ES-I3 (cell line): ENCODE measurements around the gene PPP6R2.

Source experiments
- H3K36me3 ChIP-seq: 2 replicates; pipeline ENCODE4 v1.6.1; 2013; ENCODE audit warnings: mild to moderate bottlenecking, low read length, control low read depth, moderate library complexity; ENCODE audit not compliant: insufficient read depth
- H3K4me1 ChIP-seq: 2 replicates; pipeline ENCODE4 v1.6.1; 2013; ENCODE audit warnings: mild to moderate bottlenecking, control low read depth, low read length; ENCODE audit not compliant: insufficient read depth
- H3K9ac ChIP-seq: 2 replicates; pipeline ENCODE4 v1.6.1; 2013; ENCODE audit warnings: low read depth, mild to moderate bottlenecking, low read length, moderate library complexity
- H3K9me3 ChIP-seq: 2 replicates; pipeline ENCODE4 v1.6.1; 2013; ENCODE audit warnings: mild to moderate bottlenecking, low read length, moderate library complexity; ENCODE audit not compliant: control insufficient read depth, insufficient read depth

Gene PPP6R2

GRCh38 chr22:50337262-50338041 is 5.7 kb upstream of the PPP6R2 start:
- no peaks in the 10 kb centered on the region for H3K9me3 ChIP-seq
- H3K4me1 ChIP-seq: no peaks in the 10 kb centered on the region
- H3K9ac ChIP-seq: no peak overlapping the region
- H3K36me3 ChIP-seq: no peaks in the 10 kb centered on the region

- Histone ChIP-seq H3K9me3 (no peaks in the 10 kb centered on the region), H3K9ac (no peak overlapping the region), H3K36me3 (no peaks in the 10 kb centered on the region), H3K4me1 (no peaks in the 10 kb centered on the region)
Measured at GRCh38 chr22:50338042-50338573, 5.0 kb upstream of the PPP6R2 start.

DNA sequence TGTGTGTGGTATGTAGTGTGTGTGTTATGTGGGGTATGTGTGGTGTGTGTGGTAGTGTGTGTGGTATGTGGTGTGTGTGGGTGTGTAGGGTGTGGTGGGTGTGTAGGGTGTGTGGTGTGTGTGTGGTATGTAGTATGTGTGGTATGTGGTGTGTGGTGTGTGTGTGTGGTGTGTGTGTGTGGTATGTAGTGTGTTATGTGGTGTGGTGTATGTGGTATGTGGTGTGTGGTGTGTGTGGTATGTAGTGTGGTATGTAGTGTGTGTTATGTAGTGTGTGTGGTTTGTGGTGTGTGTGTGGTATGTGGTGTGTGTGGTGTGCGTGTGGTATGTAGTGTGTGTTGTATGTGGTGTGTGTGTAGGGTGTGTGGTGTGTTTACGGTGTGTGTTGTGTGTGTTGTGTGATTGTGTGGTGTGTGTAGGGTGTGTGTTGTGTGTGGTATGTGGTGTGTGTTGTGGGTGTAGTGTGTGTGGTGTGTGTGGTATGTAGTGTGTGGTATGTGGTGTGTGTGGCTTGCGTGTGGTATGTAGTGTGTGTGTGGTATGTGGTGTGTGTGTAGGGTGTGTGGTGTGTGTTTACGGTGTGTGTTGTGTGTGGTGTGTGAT is 4.2 kb upstream of the PPP6R2 start:
- no peaks in the 10 kb centered on the region for H3K9me3 ChIP-seq
- no peak overlapping the region for H3K9ac ChIP-seq
- H3K36me3 ChIP-seq: no peaks in the 10 kb centered on the region
- H3K4me1 ChIP-seq: no peaks in the 10 kb centered on the region

DNA sequence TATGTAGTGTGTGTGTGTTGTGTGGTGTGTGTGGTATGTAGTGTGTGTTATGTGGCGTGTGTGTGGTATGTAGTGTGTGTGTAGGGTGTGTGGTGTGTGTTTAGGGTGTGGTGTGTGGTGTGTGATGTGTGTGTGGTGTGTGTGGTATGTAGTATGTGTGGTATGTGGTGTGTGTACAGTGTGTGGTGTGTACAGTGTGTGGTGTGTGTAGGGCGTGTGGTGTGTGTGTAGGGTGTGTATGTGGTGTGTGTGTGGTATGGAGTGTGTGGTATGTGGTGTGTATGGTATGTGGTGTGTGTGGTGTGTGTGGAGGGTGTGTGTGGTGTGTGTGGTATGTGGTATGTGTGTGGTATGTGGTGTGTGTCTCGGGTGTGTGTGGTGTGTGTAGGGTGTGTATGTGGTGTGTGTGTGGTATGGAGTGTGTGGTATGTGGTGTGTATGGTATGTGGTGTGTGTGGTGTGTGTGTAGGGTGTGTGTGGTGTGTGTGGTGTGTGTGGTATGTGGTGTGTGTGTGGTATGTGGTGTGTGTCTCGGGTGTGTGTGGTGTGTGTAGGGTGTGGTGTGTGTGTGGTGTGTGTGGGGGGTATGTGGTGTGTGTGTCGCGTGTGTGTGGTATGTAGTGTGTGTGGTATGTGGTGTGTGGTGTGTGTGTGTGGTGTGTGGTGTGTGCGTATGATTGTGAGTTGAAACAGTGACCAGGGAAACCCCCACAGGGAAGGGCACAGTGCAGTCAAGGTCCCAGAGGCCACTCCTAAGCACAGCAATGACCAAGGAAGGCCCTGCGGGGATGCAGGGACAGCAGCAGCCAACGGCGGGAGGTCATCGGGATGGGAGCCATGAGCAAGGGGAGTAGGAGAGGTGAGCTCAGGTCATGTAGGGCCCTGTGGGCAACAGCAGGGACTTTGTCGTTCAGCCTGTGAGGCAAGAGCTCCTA is 2.9 kb upstream of the PPP6R2 start:
- no peaks in the 10 kb centered on the region for H3K4me1 ChIP-seq
- no peaks in the 10 kb centered on the region for H3K36me3 ChIP-seq
- H3K9ac ChIP-seq: no peak overlapping the region
- H3K9me3 ChIP-seq: no peaks in the 10 kb centered on the region

- Histone ChIP-seq H3K9ac (peak overlapping the region; percentile 93; the same call in 1 of the 2 replicates), H3K36me3 (no peaks in the 10 kb centered on the region), H3K4me1 (no peaks in the 10 kb centered on the region), H3K9me3 (no peaks in the 10 kb centered on the region)
Measured at GRCh38 chr22:50341977-50342650, 1.0 kb upstream of the PPP6R2 start.

DNA sequence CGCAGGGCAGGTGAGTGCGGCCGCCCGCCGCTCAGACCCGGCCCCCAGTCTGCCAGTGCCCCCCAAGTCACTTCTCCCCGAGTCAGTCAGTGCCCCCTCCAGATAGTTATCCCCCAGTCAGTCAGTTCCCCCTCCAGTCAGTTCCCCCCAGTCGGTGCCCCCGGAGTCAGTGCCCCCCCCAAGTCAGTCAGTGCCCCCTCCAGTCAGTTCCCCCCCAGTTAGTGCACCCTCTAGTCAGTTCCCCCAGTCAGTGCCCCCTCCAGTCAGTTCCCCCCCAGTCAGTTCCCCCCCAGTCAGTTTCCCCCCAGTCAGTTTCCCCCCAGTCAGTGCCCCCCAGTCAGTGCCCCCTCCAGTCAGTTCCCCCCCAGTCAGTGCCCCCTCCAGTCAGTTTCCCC is 411 bp downstream of the PPP6R2 start:
- H3K36me3 ChIP-seq: no peaks in the 10 kb centered on the region
- H3K9ac ChIP-seq: peak overlapping the region; percentile 93
- H3K9me3 ChIP-seq: no peaks in the 10 kb centered on the region
- H3K4me1 ChIP-seq: no peaks in the 10 kb centered on the region

DNA sequence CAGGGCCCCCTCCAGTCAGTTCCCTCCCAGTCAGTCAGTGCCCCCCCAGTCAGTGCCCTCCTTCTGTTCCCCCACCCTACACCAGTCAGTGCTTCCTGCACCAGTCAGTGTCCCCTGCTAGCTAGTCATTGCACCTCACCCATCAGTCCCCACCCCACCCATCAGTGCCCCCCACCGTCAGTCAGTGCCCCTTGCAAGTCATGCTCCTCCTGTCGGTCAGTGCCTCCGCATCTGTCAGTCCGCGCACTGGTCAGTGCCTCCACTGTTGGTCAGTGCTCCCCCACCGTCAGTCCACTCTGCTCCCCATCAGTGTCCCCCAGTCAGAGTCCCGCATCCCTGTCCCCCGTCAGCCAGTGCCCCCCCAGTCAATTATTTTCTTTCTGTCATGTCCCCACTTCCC is 3.3 kb downstream of the PPP6R2 start:
- Histone ChIP-seq H3K9ac (no peak overlapping the region), H3K9me3 (no peaks in the 10 kb centered on the region), H3K36me3 (no peaks in the 10 kb centered on the region), H3K4me1 (no peaks in the 10 kb centered on the region)

DNA sequence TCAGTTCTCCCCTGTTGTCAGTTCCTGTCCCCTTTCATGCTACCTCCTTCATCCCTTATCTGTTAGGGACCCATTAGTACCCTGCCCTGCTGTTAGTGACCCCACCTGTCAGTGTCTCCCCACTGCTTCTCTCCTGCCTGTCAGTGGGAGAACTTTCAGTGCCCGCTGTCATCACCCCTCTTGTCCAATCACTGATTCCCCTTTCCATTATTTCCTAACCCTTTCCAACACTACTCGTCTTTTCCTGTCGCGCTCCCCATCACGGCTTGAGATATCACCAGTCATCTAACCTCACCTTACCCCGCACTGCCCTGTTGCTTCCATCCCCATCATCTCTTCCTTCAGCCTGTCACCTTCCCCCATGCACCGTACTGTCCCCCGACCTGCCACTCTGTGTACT is 4.0 kb downstream of the PPP6R2 start:
- no peaks in the 10 kb centered on the region for H3K36me3 ChIP-seq
- no peaks in the 10 kb centered on the region for H3K9me3 ChIP-seq
- H3K4me1 ChIP-seq: no peaks in the 10 kb centered on the region
- H3K9ac ChIP-seq: no peak overlapping the region

- Histone ChIP-seq H3K9me3 (no peaks in the 10 kb centered on the region), H3K9ac (no peak overlapping the region), H3K36me3 (no peaks in the 10 kb centered on the region), H3K4me1 (no peaks in the 10 kb centered on the region)
Measured at GRCh38 chr22:50348058-50348457, 4.9 kb downstream of the PPP6R2 start.

DNA sequence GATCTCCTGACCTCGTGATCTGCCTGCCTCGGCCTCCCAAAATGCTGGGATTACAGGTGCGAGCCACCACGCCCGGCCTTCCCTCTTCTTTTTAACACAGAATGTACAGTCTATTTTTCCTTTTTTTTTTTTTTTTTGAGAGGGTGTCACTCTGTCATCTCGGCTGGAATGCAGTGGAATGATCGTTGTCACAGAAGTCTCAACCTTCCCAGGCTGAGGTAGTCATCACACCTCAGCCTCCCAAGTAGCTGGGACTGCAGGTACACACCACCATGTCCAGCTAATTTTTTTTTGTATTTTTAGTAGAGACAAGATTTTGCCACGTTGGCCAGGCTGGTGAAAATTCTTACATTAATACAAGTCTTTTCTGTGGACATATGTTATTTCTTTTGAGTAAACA is 13.1 kb downstream of the PPP6R2 start:
- Histone ChIP-seq H3K9me3 (no peaks in the 10 kb centered on the region; the same call in 1 of the 2 replicates), H3K4me1 (no peaks in the 10 kb centered on the region), H3K36me3 (no peaks in the 10 kb centered on the region), H3K9ac (no peak overlapping the region)

DNA sequence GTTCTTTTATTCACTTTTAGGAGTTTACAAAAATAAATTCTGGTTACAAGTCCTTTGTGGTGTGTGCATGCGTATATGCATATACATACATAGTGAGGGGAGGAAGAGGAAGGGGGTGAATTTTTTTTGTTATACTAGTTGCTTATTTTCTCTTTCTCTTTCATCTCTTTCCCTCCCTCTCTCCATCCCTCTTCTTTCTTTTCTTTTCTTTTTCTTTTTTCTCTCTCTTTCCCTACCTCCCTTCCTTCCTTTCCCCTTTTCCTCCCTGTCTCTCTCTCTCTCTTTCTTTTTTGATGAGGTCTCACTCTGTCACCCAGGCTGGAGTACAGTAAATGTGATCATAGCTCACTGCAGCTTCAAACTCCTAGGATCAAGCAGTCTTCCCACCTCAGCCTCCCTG is 14.1 kb downstream of the PPP6R2 start:
- H3K9ac ChIP-seq: no peak overlapping the region
- no peaks in the 10 kb centered on the region for H3K4me1 ChIP-seq
- no peaks in the 10 kb centered on the region; the same call in 1 of the 2 replicates for H3K9me3 ChIP-seq
- no peaks in the 10 kb centered on the region for H3K36me3 ChIP-seq

DNA sequence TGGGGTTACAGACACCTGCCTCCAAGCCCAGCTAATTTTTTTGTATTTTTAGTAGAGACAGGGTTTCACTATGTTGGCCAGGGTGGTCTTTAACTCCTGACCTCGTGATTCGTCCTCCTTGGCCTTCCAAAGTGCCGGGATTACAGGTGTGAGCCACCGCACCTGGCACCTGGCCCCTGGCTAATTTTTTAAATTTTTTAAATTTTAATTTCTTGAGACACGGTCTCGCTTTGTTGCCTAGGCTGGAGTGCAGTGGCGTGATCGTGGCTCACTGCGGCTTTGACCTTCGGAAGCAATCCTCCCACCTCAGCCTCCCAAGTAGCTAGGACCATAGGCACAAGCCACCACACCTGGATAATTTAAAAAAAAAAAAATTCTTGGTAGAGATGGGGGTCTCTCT is 14.6 kb downstream of the PPP6R2 start:
- Histone ChIP-seq H3K36me3 (no peaks in the 10 kb centered on the region), H3K9me3 (no peaks in the 10 kb centered on the region; the same call in 1 of the 2 replicates), H3K4me1 (no peaks in the 10 kb centered on the region), H3K9ac (no peak overlapping the region)

GRCh38 chr22:50360578-50360977 is 17.5 kb downstream of the PPP6R2 start:
- Histone ChIP-seq H3K9ac (no peak overlapping the region), H3K9me3 (no peaks in the 10 kb centered on the region; the same call in 1 of the 2 replicates), H3K36me3 (no peaks in the 10 kb centered on the region), H3K4me1 (no peaks in the 10 kb centered on the region)

DNA sequence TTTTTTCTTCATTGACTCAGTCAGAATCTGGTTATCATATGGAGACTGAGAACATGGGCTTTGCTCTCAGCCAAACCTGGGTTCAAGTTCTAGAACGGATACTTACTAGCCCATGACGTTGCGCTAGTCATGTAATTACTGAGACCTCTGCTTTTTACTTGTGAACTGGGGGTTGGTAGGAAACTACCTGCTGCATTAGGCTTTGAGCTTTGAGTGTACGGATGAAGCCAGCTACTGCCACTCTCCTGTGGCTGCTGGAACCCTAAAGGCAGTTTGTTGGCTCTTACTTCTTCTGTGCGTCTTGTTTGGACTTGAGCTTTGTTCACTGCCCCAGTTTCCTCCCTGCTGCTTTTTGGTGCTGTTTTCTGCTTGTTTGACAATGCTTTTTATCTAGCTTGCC is 18.1 kb downstream of the PPP6R2 start:
- no peaks in the 10 kb centered on the region for H3K36me3 ChIP-seq
- no peak overlapping the region for H3K9ac ChIP-seq

More for the DNA sequence above, 18.1 kb downstream of the PPP6R2 start:
- H3K4me1 ChIP-seq: no peaks in the 10 kb centered on the region
- no peaks in the 10 kb centered on the region; the same call in 1 of the 2 replicates for H3K9me3 ChIP-seq
